NCI-H2029 (cell line): ENCODE measurements around the gene TAS2R20.
"Not testable (repeated sequence)": the region's sequence is repeated elsewhere in the genome, so short reads cannot be mapped to it uniquely, and the experiment has no call there.

ENCODE experiments used
- DNase-seq: peaks from one replicate; lab custom pipeline; 2025; lab: John Stamatoyannopoulos, UW

The TAS2R20 gene

GRCh38 chr12:10998204-10998603 lies at the start of gene TAS2R20:
TAS2R20 (minus strand) TSS chr12:10998304; CDS start chr12:10997875, 429 bp downstream.
- DNase-seq: no peak

GRCh38 chr12:11041366-11041765 lies 43.3 kb upstream of the TAS2R20 start:
- not testable (repeated sequence) for DNase-seq

GRCh38 chr12:11040162-11040561 lies 42.1 kb upstream of the TAS2R20 start:
- no peak for DNase-seq

GRCh38 chr12:11039171-11039570 lies 41.1 kb upstream of the TAS2R20 start:
- no peak for DNase-seq

- DNase-seq: not testable (repeated sequence)
Measured at GRCh38 chr12:11033959-11034358, 35.9 kb upstream of the TAS2R20 start.

- no peak for DNase-seq
Measured at GRCh38 chr12:11031307-11031706, 33.2 kb upstream of the TAS2R20 start, which contains the start of gene TAS2R31. TAS2R31 (minus strand) TSS chr12:11031407; CDS start chr12:11031335, 72 bp downstream.

- no peak for DNase-seq
Measured at GRCh38 chr12:11026118-11026517, 28.0 kb upstream of the TAS2R20 start.

- no peak for DNase-seq
Measured at GRCh38 chr12:11023387-11023786, 25.3 kb upstream of the TAS2R20 start.

- DNase-seq: no peak
Measured at GRCh38 chr12:11022520-11022919, 24.4 kb upstream of the TAS2R20 start, which contains the start of gene TAS2R19. TAS2R19 (minus strand) TSS chr12:11022620; CDS start chr12:11022571, 49 bp downstream.

- no peak for DNase-seq
Measured at GRCh38 chr12:11016937-11017336, 18.8 kb upstream of the TAS2R20 start.

- no peak for DNase-seq
Measured at GRCh38 chr12:11015775-11016430, 17.8 kb upstream of the TAS2R20 start.

GRCh38 chr12:11014234-11014633 lies 16.1 kb upstream of the TAS2R20 start:
- DNase-seq: no peak

GRCh38 chr12:11007608-11008007 lies 9.5 kb upstream of the TAS2R20 start:
- no peak for DNase-seq

- DNase-seq: no peak
Measured at GRCh38 chr12:10994307-10994706, 3.8 kb downstream of the TAS2R20 start.

- no peak for DNase-seq
Measured at GRCh38 chr12:10989107-10989506, 9.0 kb downstream of the TAS2R20 start.

GRCh38 chr12:10986812-10987211 lies 11.3 kb downstream of the TAS2R20 start, which contains the start of gene TAS2R50:
TAS2R50 (minus strand) TSS chr12:10986912; CDS start chr12:10986860, 52 bp downstream.
- no peak for DNase-seq

GRCh38 chr12:10982244-10982643 lies 15.9 kb downstream of the TAS2R20 start:
- no peak for DNase-seq

- DNase-seq: no peak
Measured at GRCh38 chr12:10974965-10975364, 23.1 kb downstream of the TAS2R20 start.

- no peak for DNase-seq
Measured at GRCh38 chr12:10968765-10969456, 29.2 kb downstream of the TAS2R20 start.

- DNase-seq: no peak
Measured at GRCh38 chr12:10967409-10967808, 30.7 kb downstream of the TAS2R20 start.

GRCh38 chr12:10966314-10966713 lies 31.8 kb downstream of the TAS2R20 start:
- no peak for DNase-seq

GRCh38 chr12:10965476-10965875 lies 32.6 kb downstream of the TAS2R20 start:
- no peak for DNase-seq

GRCh38 chr12:10960211-10960610 lies 37.9 kb downstream of the TAS2R20 start:
- DNase-seq: no peak
